GM18870 (cell line): Measurements from ENCODE around the gene STH.
"Not testable (repeated sequence)": the region's sequence is repeated elsewhere in the genome, so short reads cannot be mapped to it uniquely, and the experiment has no call there.

ENCODE experiments used
- ATAC-seq: cut with Tn5 transposase; IDR thresholded peaks from one replicate; pipeline ENCODE4 v1.9.1; 2021; ENCODE audit warnings: moderate library complexity; ENCODE audit not compliant: unreplicated experiment

STH gene

GRCh38 chr17:45998987-45999899 lies at the start of gene STH:
Gene STH, plus strand, starts transcription at chr17:45999250. Its CDS starts 30 bp downstream, at chr17:45999280.
- no peak for ATAC-seq

DNA sequence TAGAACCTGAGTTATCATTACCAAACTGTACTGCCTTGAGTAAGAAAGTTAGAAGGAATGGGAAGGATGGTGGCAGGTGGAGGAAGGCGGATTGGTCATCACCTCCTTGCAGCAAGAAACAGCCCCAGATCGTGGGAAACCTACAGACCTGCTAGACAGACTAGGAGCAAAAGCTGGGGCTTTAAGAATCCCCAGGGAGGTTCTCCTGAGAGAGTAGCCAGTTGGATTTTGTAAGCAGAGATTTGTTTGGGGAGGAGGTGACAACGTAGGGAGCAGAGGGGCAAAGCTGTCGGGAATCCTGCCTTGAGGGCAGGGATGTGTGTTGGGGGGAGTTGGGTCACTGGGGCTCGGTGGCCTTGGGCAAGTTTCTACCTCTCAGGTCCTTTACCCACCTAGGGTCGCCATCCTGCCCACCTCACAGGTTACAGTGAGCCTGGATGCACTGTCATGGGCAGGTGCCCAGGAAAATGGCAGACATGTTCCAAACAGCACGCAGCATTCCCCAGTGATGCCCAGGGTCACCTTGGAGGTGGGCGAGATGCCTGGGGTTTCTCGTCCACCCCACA lies 49.2 kb upstream of the STH start:
- ATAC-seq, result no peak

DNA sequence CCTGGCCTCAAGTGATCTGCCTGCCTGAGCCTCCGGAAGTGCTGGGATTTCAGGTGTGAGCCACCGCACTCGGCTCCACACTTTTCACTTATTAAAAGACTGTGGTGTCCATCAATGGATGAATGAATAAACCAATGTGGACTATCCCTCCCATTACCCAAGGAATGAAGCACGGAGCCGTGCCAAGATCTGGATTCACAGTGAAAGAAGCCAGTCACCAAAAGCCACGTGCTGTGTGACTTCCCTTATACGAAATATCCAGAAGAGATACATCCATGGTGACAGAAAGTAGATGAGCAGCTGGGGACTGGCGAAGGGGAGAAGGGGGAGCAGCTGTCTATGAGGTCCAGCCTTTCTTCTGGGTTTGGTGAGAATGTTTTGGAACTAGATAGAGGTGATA lies 48.2 kb upstream of the STH start:
- ATAC-seq, result no peak

- ATAC-seq, result no peak
Measured at GRCh38 chr17:45951403-45951802, 47.6 kb upstream of the STH start.

DNA sequence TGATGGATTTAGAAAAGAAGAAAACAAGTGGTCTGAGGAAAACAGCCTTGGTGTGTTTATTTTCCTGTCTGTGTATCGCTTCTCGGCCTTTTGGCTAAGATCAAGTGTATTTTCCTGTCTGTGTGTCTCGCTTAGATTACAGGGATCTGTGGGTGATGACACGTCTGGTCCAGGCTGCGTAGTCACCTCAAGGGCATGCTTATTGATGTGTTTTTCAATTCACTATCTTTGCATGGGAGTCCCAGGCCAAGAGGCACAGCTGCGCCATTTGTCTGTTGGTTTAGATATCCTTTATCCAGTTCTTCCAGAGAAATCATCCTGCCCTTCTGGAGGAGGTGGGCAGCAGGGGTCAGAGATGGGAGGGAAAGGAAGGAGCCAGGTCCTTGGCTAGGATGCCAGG lies 47.1 kb upstream of the STH start:
- ATAC-seq, result no peak

DNA sequence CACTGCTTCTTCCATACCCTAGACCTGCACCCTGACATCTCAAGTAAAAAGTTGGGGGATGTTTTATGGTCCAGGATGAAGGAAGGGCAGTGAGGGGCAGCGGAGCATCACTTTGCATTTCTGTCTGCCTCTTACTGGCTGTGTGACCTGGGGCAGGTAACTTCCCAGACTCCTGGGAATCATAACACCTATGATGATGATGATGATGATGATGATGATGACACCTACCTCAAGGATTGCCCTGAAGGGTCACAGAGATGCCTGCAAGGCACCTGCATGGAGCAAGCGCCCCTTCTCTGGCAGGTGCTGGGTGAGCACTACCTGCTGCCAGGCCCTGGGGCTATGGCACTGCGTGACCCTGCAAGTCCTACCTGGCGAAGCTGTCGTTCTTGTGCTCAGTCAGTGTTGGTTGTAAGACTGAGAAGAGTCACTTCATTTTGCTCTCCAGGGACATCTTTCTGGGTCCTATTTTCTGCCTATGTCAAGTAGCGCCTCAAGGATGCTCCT lies 46.2 kb upstream of the STH start:
- ATAC-seq, result no peak

DNA sequence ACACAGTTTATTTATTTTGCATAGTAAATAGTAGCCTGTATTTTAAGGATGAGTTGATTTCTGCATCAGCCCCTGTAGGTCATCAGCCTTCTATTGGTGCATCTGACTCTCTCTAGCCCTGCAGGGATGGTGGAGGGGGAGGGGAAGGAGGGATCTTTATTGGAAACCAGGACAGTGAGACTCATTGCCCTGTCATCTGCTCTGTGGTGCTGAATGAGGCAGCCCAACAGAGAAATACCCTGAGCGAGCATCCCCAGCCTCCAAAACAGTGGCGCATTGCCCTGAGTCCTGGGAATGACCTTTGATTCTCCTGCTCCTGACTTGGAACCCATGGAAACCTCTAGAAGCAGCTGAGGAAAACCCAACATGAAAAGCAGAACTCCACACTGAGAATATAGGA lies 45.5 kb upstream of the STH start:
- ATAC-seq, result no peak

- no peak for ATAC-seq
Measured at GRCh38 chr17:45954914-45955313, 44.1 kb upstream of the STH start.

GRCh38 chr17:45955326-45955725 lies 43.7 kb upstream of the STH start:
- no peak for ATAC-seq

DNA sequence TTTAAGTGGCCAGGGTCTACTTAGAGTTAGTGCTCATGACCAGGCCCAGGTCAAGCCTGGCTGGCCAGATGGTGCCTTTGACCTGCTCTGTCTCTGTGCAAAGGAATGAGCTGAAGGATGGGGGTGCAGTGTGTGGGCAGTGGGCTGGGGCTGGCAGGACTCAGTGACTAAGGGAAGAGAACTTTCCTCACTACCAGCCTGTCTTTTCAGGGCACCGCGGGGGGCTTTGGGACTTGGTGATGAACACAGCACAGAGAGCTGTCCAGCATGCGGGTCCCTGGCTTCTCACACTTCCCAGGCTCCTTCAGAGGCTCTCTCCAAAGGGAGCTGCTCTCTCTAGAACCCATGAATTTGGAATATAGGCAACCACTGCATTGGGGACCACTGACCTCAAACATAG lies 43.0 kb upstream of the STH start:
- ATAC-seq, result no peak

DNA sequence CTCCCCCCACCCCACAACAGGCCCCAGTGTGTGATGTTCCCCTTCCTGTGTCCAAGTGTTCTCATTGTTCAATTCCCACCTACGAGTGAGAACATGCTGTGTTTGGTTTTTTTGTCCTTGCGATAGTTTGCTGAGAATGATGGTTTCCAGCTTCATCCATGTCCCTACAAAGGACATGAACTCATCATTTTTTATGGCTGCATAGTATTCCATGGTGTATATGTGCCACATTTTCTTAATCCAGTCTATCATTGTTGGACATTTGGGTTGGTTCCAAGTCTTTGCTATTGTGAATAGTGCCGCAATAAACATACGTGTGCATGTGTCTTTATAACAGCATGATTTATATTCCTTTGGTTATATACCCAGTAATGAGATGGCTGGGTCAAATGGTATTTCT lies 42.3 kb upstream of the STH start:
- ATAC-seq, result not testable (repeated sequence)

DNA sequence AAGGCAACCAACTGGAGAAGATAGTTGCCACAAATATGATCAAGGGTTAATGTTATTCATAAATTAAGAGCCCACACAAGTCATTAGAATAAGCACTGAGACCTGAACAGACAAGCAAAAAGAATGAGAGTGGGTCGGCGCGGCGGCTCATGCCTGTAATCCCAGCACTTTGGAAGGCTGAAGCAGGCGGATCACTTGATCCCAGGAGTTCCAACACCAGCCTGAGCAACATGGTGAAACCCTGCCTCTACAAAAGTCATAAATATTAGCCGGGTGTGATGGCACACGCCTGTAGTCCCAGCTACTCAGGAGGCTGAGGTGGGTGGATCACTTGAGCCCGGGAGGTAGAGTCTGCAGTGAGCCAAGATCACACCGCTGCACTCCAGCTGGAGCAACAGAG lies 40.7 kb upstream of the STH start:
- no peak for ATAC-seq

DNA sequence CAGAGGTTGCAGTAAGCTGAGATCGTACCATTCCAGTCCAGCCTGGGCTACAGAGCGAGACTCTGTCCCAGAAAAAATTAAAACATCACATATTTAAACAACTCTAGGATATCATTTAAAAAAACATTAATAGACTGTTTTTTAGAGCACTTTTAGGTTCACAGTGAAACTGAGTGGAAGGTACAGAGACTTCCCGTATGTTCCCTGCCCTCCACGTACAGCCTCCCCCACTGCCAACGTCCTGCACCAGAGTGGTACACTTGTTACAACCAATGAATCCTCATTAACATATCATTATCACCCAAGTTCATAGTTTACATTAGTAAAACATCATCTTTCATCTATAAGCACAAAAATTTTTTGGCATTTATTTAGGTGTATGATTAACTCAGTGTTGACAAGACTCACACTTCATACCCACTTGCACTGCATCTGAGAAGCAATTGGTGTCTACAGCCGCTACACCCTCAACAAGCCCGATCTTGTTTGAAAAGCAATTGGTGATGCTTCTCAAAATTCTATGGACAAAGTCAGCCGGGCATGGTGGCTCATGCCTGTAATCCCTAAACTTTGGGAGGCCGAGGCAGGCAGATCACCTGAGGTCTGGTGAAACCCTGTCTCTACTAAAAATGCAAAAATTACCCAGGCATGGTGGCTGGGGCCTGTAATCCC lies 39.9 kb upstream of the STH start:
- ATAC-seq, result no peak

GRCh38 chr17:45960311-45960710 lies 38.7 kb upstream of the STH start:
- ATAC-seq, result no peak

DNA sequence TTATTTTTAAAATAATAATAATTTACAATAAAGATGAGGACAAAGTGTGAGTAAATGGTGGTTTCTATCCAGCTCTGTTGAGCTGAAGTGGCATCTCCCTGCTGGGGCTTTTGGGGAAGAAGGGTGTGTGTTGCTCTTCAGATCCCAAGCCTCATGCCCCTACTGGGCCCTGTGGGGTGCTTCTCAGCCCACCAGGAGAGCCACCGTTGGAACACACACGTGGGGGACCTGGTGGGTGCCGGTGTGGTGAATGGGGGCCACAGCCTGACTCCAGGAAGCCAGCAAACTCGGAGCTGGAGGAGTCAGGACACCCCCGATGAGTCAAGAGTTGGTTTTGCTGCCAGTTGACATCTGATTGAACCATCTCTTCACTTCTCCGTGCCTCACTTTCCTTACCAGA lies 37.8 kb upstream of the STH start:
- no peak for ATAC-seq

DNA sequence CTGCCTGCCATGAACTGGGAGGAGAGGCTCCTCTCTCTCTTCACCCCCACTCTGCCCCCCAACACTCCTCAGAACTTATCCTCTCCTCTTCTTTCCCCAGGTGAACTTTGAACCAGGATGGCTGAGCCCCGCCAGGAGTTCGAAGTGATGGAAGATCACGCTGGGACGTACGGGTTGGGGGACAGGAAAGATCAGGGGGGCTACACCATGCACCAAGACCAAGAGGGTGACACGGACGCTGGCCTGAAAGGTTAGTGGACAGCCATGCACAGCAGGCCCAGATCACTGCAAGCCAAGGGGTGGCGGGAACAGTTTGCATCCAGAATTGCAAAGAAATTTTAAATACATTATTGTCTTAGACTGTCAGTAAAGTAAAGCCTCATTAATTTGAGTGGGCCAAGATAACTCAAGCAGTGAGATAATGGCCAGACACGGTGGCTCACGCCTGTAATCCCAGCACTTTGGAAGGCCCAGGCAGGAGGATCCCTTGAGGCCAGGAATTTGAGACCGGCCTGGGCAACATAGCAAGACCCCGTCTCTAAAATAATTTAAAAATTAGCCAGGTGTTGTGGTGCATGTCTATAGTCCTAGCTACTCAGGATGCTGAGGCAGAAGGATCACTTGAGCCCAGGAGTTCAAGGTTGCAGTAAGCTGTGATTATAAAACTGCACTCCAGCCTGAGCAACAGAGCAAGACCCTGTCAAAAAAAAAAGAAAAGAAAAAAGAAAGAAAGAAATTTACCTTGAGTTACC lies 36.7 kb upstream of the STH start:
- no peak for ATAC-seq

GRCh38 chr17:45963283-45963682 lies 35.8 kb upstream of the STH start:
- no peak for ATAC-seq

GRCh38 chr17:45963889-45964288 lies 35.2 kb upstream of the STH start:
- no peak for ATAC-seq

GRCh38 chr17:45964634-45965033 lies 34.4 kb upstream of the STH start:
- ATAC-seq, result no peak

DNA sequence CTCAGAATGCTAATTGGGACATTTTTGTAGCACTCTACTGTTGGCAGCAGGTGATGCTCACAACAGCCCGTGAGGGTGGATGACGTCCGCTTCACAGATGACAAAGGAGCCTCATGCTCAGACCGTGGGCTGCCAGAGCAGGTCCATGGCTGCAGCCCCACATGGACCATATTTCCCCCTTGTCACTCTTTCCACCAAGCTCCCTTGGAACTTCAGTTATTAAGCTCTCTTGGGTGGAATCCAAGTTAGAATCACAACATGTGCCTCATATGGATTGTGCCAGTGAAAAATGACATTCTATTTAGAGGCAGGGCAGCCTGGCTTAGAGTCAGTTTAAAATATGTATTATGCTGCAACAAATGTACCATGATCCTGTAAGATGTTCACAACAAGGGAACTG lies 33.2 kb upstream of the STH start:
- ATAC-seq, result no peak

DNA sequence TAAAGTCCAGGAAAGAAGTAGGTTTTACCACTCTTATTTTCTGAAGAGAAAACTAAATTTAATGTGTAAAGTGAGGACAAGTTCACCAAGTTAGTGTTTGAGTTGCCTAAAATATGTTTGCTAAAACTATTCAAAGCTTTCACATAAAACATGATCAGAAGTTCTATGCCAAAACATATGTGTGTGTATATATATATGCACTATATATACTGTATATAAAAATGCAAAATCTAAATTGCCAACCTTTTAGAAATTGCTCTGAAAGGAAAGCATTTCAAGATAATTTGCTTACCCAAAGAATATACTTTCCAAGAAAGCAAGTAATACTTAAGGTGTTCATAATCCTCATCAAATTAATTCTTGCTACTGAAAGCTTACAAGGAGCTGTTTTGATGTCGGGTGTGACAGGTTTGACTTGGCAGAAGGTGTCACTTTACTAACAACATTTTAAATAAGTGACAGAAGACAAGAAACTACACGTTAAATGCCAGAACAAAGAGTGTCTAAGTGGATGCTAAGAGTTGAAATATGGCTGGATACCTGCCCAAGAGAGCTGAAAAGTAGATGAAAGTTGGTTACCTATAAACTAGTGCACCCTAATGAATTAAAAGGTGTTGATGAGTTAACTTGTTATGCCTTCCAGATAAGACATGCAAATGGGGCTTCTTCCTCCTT lies 32.3 kb upstream of the STH start:
- ATAC-seq, result no peak
